AG10803 (cell line): ENCODE measurements around the gene CLSTN2.

Experiments used
- DNase-seq: peaks from one replicate; pipeline ENCODE4 v3.0.0; 2010; ENCODE audit warnings: low read depth
- H3K4me3 ChIP-seq: 2 replicates; pipeline ENCODE4 v1.5.1; 2011; ENCODE audit warnings: mild to moderate bottlenecking, low read length, control low read depth
- TF ChIP-seq, protein P1 (sequence below): conservative IDR thresholded peaks from 2 replicates; pipeline ENCODE4 v1.5.1; 2011; ENCODE audit warnings: mild to moderate bottlenecking, low read length, control low read depth, inconsistent platforms

Gene CLSTN2

DNA sequence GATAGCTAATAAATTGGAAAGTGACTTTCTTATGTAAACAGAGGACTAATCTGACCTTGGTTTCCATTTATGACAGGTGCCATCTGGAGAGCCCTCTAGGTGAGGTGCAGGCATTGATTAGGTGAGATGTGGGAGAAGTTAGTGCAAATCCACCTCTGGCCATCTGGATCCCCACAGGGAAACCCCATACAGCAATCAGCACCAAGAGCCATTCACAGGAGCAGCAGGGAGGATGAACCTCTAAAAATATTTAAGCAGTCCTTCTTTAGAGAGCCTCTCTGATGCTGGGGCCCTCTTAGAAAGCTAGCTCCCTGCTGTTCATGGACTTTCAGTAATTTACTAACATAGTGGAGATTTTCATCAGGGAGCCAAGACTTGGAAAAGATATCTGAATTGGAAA lies 69.3 kb downstream of the CLSTN2 start:
- TF ChIP-seq, protein P1, sequence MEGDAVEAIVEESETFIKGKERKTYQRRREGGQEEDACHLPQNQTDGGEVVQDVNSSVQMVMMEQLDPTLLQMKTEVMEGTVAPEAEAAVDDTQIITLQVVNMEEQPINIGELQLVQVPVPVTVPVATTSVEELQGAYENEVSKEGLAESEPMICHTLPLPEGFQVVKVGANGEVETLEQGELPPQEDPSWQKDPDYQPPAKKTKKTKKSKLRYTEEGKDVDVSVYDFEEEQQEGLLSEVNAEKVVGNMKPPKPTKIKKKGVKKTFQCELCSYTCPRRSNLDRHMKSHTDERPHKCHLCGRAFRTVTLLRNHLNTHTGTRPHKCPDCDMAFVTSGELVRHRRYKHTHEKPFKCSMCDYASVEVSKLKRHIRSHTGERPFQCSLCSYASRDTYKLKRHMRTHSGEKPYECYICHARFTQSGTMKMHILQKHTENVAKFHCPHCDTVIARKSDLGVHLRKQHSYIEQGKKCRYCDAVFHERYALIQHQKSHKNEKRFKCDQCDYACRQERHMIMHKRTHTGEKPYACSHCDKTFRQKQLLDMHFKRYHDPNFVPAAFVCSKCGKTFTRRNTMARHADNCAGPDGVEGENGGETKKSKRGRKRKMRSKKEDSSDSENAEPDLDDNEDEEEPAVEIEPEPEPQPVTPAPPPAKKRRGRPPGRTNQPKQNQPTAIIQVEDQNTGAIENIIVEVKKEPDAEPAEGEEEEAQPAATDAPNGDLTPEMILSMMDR = no peak
- no peak for DNase-seq

DNA sequence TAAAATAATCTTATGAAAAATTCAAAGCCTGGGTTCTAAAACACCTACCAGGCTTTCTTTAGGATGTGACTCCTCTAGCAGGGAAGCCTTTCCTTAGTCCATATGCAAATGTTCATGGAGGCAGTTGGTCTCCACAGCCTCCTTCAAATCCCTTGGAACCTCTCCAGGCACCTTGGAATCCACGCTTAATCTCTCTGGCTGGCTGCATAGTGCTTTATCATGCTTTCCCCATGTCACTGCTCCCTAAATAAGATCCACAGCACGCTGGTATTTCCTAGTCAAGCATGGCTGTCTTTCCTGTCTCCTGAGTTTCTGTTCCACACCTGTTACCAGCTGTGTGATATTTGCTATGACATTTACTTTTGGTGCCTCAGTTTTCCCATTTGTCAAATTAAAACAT lies 71.3 kb downstream of the CLSTN2 start:
- DNase-seq = no peak
- TF ChIP-seq, protein P1 = no peak
- H3K4me3 ChIP-seq = no peak overlapping the region

More for the DNA sequence above, 69.3 kb downstream of the CLSTN2 start:
- no peak overlapping the region for H3K4me3 ChIP-seq

DNA sequence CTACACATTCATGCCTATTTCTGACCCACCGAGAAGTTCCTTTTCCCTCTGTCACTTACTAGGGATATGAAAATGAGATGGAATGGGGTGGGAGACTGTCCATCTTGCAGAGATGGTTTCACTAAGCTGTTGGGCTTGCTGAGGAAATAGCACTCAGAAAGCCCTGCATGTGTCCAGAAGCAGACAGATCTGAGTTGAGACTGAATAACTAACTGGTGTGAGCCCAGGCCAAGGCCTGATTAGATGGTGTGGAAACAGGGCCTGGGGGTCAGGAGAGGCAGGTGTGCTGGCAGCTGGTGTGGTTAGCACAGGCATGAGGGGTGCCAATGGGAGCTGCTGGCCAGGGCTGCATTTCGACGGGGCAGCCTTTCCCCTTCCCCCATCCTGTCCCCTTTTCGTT lies 72.1 kb downstream of the CLSTN2 start:
- TF ChIP-seq, protein P1 = no peak
- DNase-seq = no peak
- no peak overlapping the region for H3K4me3 ChIP-seq

DNA sequence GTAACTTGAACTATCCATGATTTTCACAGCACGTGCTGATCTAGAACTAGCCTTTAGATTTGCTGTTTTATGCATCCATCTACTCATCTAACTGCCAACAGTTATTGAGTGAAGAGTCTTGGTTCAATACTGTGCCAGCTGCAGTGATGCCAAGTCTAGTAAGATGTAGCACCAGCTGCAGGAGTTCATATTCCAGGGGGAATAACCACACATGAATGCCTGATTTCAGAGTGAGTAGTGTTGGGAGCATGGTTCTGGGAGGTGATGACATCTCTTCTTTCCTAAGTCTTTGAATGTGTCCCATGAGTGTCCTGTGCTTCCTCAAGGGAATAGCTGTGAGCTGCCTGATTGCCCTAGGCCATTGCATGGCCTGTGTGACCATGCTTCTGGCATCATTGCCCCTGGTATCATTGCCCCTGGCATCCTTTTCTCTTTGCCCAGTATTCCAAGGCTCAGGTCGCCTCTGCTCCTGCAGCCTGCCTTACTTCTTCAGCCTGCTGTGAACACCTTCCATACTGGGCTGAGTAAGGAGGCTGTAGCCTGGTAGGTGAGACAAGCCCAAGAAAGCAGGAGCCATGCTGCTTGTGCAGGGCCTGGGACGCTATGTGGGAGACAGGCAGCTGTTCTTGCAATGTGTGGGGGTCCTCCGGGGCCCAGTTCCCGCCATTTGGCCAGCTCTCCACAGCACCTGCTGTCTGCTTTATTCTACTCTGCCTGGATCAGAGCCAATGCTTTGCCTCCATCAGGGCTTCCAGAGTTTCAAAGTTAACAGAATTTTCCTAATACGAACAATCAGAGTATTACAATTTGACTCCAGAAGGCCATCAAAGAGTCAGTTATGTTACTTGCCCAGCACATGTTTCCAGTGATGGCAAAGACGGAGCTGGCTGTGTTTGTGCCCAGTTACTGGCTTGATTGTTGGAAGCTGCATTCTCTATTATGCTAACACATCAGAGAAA lies 73.2 kb downstream of the CLSTN2 start:
- no peak for DNase-seq
- TF ChIP-seq, protein P1 = no peak
- no peak overlapping the region for H3K4me3 ChIP-seq

DNA sequence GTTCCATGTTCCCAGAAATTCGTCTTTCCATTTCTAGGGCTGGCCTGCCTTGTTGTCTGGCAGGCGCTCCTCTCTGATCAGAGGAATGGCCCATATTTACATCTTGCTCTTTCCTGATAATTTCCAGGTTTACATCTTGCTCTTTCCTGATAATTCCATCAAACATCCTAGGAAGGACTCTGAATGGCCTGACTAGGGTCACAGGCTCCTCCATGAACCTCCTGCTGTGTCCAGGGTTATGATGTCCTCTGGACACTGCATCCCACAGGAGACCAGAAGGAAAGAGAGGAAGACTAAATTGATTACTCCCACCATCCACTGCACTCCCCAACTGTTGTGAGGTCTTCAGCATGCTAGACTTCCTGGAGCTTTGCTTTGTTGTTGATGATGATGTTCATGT lies 75.4 kb downstream of the CLSTN2 start:
- no peak for DNase-seq
- H3K4me3 ChIP-seq = no peak overlapping the region
- TF ChIP-seq, protein P1 = no peak

DNA sequence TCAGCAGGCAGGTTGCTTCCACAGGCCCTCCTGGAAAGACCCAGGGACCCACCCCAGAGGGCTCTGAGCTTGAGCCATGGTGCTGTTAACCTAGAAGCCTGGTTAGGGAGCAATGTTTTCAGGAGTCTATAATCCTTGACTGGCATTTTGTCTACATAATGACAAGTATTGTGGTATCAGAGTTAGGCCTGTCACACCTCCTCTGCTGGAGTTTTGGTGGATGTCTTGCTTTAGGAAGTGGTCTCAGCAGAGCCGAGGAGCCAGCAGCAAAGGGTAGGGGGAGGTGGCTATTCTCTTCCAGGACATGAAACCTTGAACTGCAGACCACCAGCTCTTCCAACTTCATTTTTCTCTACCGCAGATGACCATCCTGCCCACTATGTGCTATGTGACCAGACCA lies 76.1 kb downstream of the CLSTN2 start:
- TF ChIP-seq, protein P1 = no peak
- no peak for DNase-seq
- no peak overlapping the region for H3K4me3 ChIP-seq
